Hepatocyte (in vitro differentiated cells): ENCODE measurements around the gene GMDS. TPM values are rescaled to one million over a fixed set of nuclear protein-coding genes. Genes with fewer than 3 reads are reported as not detected.

Experiments
- DNase-seq: peaks from one replicate; pipeline ENCODE4 v3.0.0-alpha.2; 2016; ENCODE audit warnings: low spot score
- H2AFZ ChIP-seq: fragments of 200-600 bp; sonication (generic); 2 replicates; pipeline ENCODE4 v1.6.0; 2016; ENCODE audit warnings: antibody characterized with exemption, mild to moderate bottlenecking
- H3K27ac ChIP-seq: fragments of 200-600 bp; sonication (generic); 2 replicates; pipeline ENCODE4 v1.5.1; 2016; ENCODE audit warnings: mild to moderate bottlenecking
- H3K27me3 ChIP-seq: fragments of 200-600 bp; sonication (generic); 2 replicates; pipeline ENCODE4 v1.6.1; 2016
- H3K36me3 ChIP-seq: fragments of 200-600 bp; sonication (generic); replicated peaks from 2 replicates; pipeline ENCODE4 v1.5.1; 2016; ENCODE audit warnings: low read depth; ENCODE audit not compliant: insufficient read depth
- H3K4me1 ChIP-seq: fragments of 200-600 bp; sonication (generic); 2 replicates; pipeline ENCODE4 v1.5.1; 2016; ENCODE audit warnings: mild to moderate bottlenecking, moderate library complexity; ENCODE audit not compliant: insufficient read depth
- H3K4me2 ChIP-seq: fragments of 200-600 bp; sonication (generic); 2 replicates; pipeline ENCODE4 v1.6.0; 2016
- H3K4me3 ChIP-seq: fragments of 200-600 bp; sonication (generic); 2 replicates; pipeline ENCODE4 v1.5.1; 2016; ENCODE audit warnings: mild to moderate bottlenecking
- H3K79me2 ChIP-seq: fragments of 200-600 bp; sonication (generic); 2 replicates; pipeline ENCODE4 v1.6.0; 2017; ENCODE audit warnings: mild to moderate bottlenecking
- H3K9me2 ChIP-seq: fragments of 200-600 bp; sonication (generic); replicated peaks from 2 replicates; pipeline ENCODE4 v1.6.0; 2017; ENCODE audit warnings: mild to moderate bottlenecking; ENCODE audit not compliant: insufficient read depth
- H3K9me3 ChIP-seq: fragments of 200-600 bp; sonication (generic); 2 replicates; pipeline ENCODE4 v1.5.1; 2016; ENCODE audit warnings: low read depth, mild to moderate bottlenecking
- H4K20me1 ChIP-seq: fragments of 200-600 bp; sonication (generic); 2 replicates; pipeline ENCODE4 v1.6.0; 2016; ENCODE audit warnings: mild to moderate bottlenecking; ENCODE audit not compliant: insufficient read depth, poor library complexity, severe bottlenecking
- CTCF ChIP-seq: fragments of 200-600 bp; sonication (generic); IDR thresholded peaks from 2 replicates; pipeline ENCODE4 v1.5.1; 2016; ENCODE audit warnings: antibody characterized with exemption, mild to moderate bottlenecking; ENCODE audit not compliant: poor library complexity
- EZH2 ChIP-seq: fragments of 200-600 bp; sonication (generic); IDR thresholded peaks from 2 replicates; pipeline ENCODE4 v1.6.1; 2016; ENCODE audit warnings: antibody characterized with exemption, mild to moderate bottlenecking, borderline replicate concordance
- EZH2phosphoT487 ChIP-seq: fragments of 200-600 bp; sonication (generic); IDR thresholded peaks from one replicate; pipeline ENCODE4 v1.6.1; 2018; ENCODE audit warnings: antibody characterized with exemption, mild to moderate bottlenecking, low read depth, moderate library complexity; ENCODE audit not compliant: unreplicated experiment, severe bottlenecking
- WGBS: methylation state at CpG from one replicate; pipeline ENCODE4 v1.1.6; 2016; ENCODE audit warnings: low lambda C conversion rate; ENCODE audit errors: missing lambda C conversion rate; 5-methylcytosine and 5-hydroxymethylcytosine counted together
- polyA plus RNA-seq: library from polyadenylated mRNA; unstranded; fragments of >200 nt; fragmentation: Nextera tagmentation; extraction: Ambion mirVana; gene quantifications from 2 replicates; pipeline ENCODE4 v1.2.1, GENCODE V29; 2016
- total RNA-seq: library from RNA; depleted of rRNA; stranded (reverse); fragments of >200 nt; gene quantifications from 2 replicates; pipeline ENCODE4 v1.2.3, GENCODE V29; 2014

GMDS gene
- total and polyA plus RNA-seq, 2 experiments from 2014 or later, result 20.7 to 32.6 TPM

- no peak for DNase-seq
- 93% methylated on average over 9 of the region's 9 CpGs for WGBS
- Histone ChIP-seq H3K36me3 (no peaks in the 10 kb centered on the region), H2AFZ (no peak overlapping the region), H3K27ac (no peak overlapping the region), H3K4me2 (no peak overlapping the region), H3K9me2 (no peaks in the 10 kb centered on the region), H3K4me1 (peaks cover 13% of the 10 kb centered on the region), H3K4me3 (no peak overlapping the region), H4K20me1 (no peaks in the 10 kb centered on the region), H3K27me3 (no peaks in the 10 kb centered on the region), H3K79me2 (no peaks in the 10 kb centered on the region), H3K9me3 (no peaks in the 10 kb centered on the region)
- no peak for TF ChIP-seq EZH2phosphoT487
Observed at GRCh38 chr6:1762203-1762602, 483.2 kb downstream of the GMDS start.

GRCh38 chr6:1761477-1761877, 483.9 kb downstream of the GMDS start:
- Histone ChIP-seq H3K27me3 (no peaks in the 10 kb centered on the region), H3K27ac (no peak overlapping the region), H3K4me2 (no peak overlapping the region), H3K4me1 (peaks cover 7% of the 10 kb centered on the region), H4K20me1 (no peaks in the 10 kb centered on the region), H3K4me3 (no peak overlapping the region), H3K79me2 (no peaks in the 10 kb centered on the region), H3K9me3 (no peaks in the 10 kb centered on the region), H2AFZ (no peak overlapping the region), H3K36me3 (no peaks in the 10 kb centered on the region), H3K9me2 (no peaks in the 10 kb centered on the region)
- WGBS, result 68% methylated on average over 4 of the region's 4 CpGs
- no peak for TF ChIP-seq EZH2phosphoT487
- no peak for TF ChIP-seq EZH2
- no peak for TF ChIP-seq CTCF
- no peak for DNase-seq

GRCh38 chr6:1760876-1761275, 484.5 kb downstream of the GMDS start:
- 100% methylated on average over 2 of the region's 2 CpGs for WGBS
- no peaks in the 10 kb centered on the region for H3K9me2 ChIP-seq
- H3K27me3 ChIP-seq, result no peaks in the 10 kb centered on the region
- no peaks in the 10 kb centered on the region for H4K20me1 ChIP-seq
- no peaks in the 10 kb centered on the region for H3K9me3 ChIP-seq
- H3K4me2 ChIP-seq, result no peak overlapping the region
- H3K4me3 ChIP-seq, result no peak overlapping the region
- peaks cover 7% of the 10 kb centered on the region for H3K4me1 ChIP-seq
- no peak for DNase-seq
- H3K36me3 ChIP-seq, result no peaks in the 10 kb centered on the region
- no peak for TF ChIP-seq CTCF
- no peak for TF ChIP-seq EZH2phosphoT487
- no peak for TF ChIP-seq EZH2
- no peak overlapping the region for H2AFZ ChIP-seq
- H3K27ac ChIP-seq, result no peak overlapping the region
- no peaks in the 10 kb centered on the region for H3K79me2 ChIP-seq

GRCh38 chr6:1759870-1760269, 485.5 kb downstream of the GMDS start:
- no peaks in the 10 kb centered on the region for H4K20me1 ChIP-seq
- H3K4me3 ChIP-seq, result no peak overlapping the region
- no peak overlapping the region for H3K4me2 ChIP-seq
- DNase-seq, result no peak
- H3K79me2 ChIP-seq, result no peaks in the 10 kb centered on the region
- no peaks in the 10 kb centered on the region for H3K9me3 ChIP-seq
- no peak overlapping the region for H2AFZ ChIP-seq
- WGBS, result 90% methylated on average over 8 of the region's 8 CpGs
- H3K36me3 ChIP-seq, result no peaks in the 10 kb centered on the region
- peaks cover 7% of the 10 kb centered on the region for H3K4me1 ChIP-seq
- H3K9me2 ChIP-seq, result no peaks in the 10 kb centered on the region
- no peak overlapping the region for H3K27ac ChIP-seq
- TF ChIP-seq EZH2phosphoT487, result no peak
- TF ChIP-seq CTCF, result no peak
- no peak for TF ChIP-seq EZH2
- no peaks in the 10 kb centered on the region for H3K27me3 ChIP-seq
